Mesenchymal stem cell (in vitro differentiated cells and primary cell): ENCODE measurements around the gene HSDL1.

Experiments used
- DNase-seq: peaks from one replicate; pipeline ENCODE4 v3.0.0-alpha.2; 2013
- H2AFZ ChIP-seq: one replicate; pipeline ENCODE4 v1.6.1; 2013; ENCODE audit warnings: low read depth, mild to moderate bottlenecking, control low read depth, inconsistent platforms, low read length, moderate library complexity
- H2AK5ac ChIP-seq: 2 replicates; pipeline ENCODE4 v1.6.1; 2013; ENCODE audit warnings: low read length, moderate library complexity, mild to moderate bottlenecking, inconsistent platforms; ENCODE audit not compliant: severe bottlenecking
- H2BK120ac ChIP-seq: one replicate; pipeline ENCODE4 v1.6.1; 2013; ENCODE audit warnings: low read depth, mild to moderate bottlenecking, inconsistent platforms, low read length, moderate library complexity
- H2BK12ac ChIP-seq, 2 experiments: one replicate each; pipeline ENCODE4 v1.6.1; 2013; ENCODE audit warnings: inconsistent platforms in 2 of 2, low read length in 2 of 2, mild to moderate bottlenecking in 2 of 2, moderate library complexity in 2 of 2, control low read depth in 1 of 2
- H2BK15ac ChIP-seq: one replicate; pipeline ENCODE4 v1.6.1; 2013; ENCODE audit warnings: mild to moderate bottlenecking, low read depth, inconsistent platforms; ENCODE audit not compliant: poor library complexity, severe bottlenecking
- H2BK5ac ChIP-seq: 2 replicates; pipeline ENCODE4 v1.6.1; 2013; ENCODE audit warnings: low read depth, mild to moderate bottlenecking, low read length, control low read depth, inconsistent platforms; ENCODE audit not compliant: poor library complexity, severe bottlenecking
- H3K14ac ChIP-seq, 2 experiments: one replicate each; pipeline ENCODE4 v1.6.1; 2013; ENCODE audit warnings: inconsistent platforms in 2 of 2, low read length in 2 of 2, control low read depth in 1 of 2, mild to moderate bottlenecking in 1 of 2, moderate library complexity in 1 of 2
- H3K18ac ChIP-seq, 2 experiments: one replicate each; pipeline ENCODE4 v1.6.1; 2013; ENCODE audit warnings: inconsistent platforms in 2 of 2, low read length in 2 of 2, control low read depth in 1 of 2, low read depth in 1 of 2, mild to moderate bottlenecking in 1 of 2
- H3K23ac ChIP-seq, 2 experiments: one replicate each; pipeline ENCODE4 v1.6.1; 2013; ENCODE audit warnings: inconsistent platforms in 2 of 2, low read length in 2 of 2, mild to moderate bottlenecking in 2 of 2, moderate library complexity in 2 of 2, control low read depth in 1 of 2
- H3K27ac ChIP-seq: 2 replicates; pipeline ENCODE4 v1.5.1; 2013; ENCODE audit warnings: mild to moderate bottlenecking, moderate library complexity, low read length, control low read depth, inconsistent platforms; ENCODE audit not compliant: poor library complexity, severe bottlenecking
- H3K27me3 ChIP-seq, 2 experiments: 2 replicates each; pipeline versions ENCODE4 v1.6.1 to v1.7.0; 2013; ENCODE audit warnings: low read length in 2 of 2, mild to moderate bottlenecking in 2 of 2, moderate library complexity in 2 of 2, control low read depth in 1 of 2, inconsistent platforms in 1 of 2; ENCODE audit not compliant: control insufficient read depth in 1 of 2, insufficient read depth in 1 of 2
- H3K36me3 ChIP-seq, 2 experiments: 2 replicates each; pipeline versions ENCODE4 v1.6.1 to v1.7.0; 2013; ENCODE audit warnings: low read length in 2 of 2, control low read depth in 1 of 2, inconsistent platforms in 1 of 2, low read depth in 1 of 2, mild to moderate bottlenecking in 1 of 2; ENCODE audit not compliant: insufficient read depth in 2 of 2, control insufficient read depth in 1 of 2
- H3K4ac ChIP-seq, 2 experiments: one replicate each; pipeline ENCODE4 v1.6.1; 2013; ENCODE audit warnings: inconsistent platforms in 2 of 2, low read length in 2 of 2, mild to moderate bottlenecking in 2 of 2, moderate library complexity in 2 of 2, control low read depth in 1 of 2, low read depth in 1 of 2
- H3K4me1 ChIP-seq: 2 replicates; pipeline ENCODE4 v1.6.1; 2013; ENCODE audit warnings: low read depth, low read length, control low read depth; ENCODE audit not compliant: control insufficient read depth, insufficient read depth
- H3K4me2 ChIP-seq: 2 replicates; pipeline ENCODE4 v1.6.1; 2013; ENCODE audit warnings: low read length, mild to moderate bottlenecking, inconsistent platforms; ENCODE audit not compliant: poor library complexity, severe bottlenecking
- H3K4me3 ChIP-seq, 2 experiments: 2 replicates each; pipeline versions ENCODE4 v1.5.1 to v1.7.0; 2013; ENCODE audit warnings: low read length in 2 of 2, mild to moderate bottlenecking in 2 of 2, control low read depth in 1 of 2, low read depth in 1 of 2; ENCODE audit not compliant: insufficient read depth in 1 of 2
- H3K79me1 ChIP-seq: replicated peaks from 2 replicates; pipeline ENCODE4 v1.6.1; 2013; ENCODE audit warnings: mild to moderate bottlenecking, control low read depth, low read length, inconsistent platforms; ENCODE audit not compliant: poor library complexity, severe bottlenecking
- H3K9ac ChIP-seq: 2 replicates; pipeline ENCODE4 v1.7.0; 2013; ENCODE audit warnings: mild to moderate bottlenecking, low read length, moderate library complexity
- H3K9me3 ChIP-seq: 2 replicates; pipeline ENCODE4 v1.7.0; 2013; ENCODE audit warnings: mild to moderate bottlenecking, low read length; ENCODE audit not compliant: control insufficient read depth
- H4K8ac ChIP-seq: one replicate; pipeline ENCODE4 v1.6.1; 2013; ENCODE audit warnings: inconsistent platforms, mild to moderate bottlenecking, low read length, moderate library complexity
- H4K91ac ChIP-seq: one replicate; pipeline ENCODE4 v1.6.1; 2013; ENCODE audit warnings: mild to moderate bottlenecking, low read length, inconsistent platforms
- WGBS: methylation state at CpG from one replicate; pipeline ENCODE4 v1.1.7; 2013; ENCODE audit warnings: mixed read lengths; 5-methylcytosine and 5-hydroxymethylcytosine counted together

Gene HSDL1

DNA sequence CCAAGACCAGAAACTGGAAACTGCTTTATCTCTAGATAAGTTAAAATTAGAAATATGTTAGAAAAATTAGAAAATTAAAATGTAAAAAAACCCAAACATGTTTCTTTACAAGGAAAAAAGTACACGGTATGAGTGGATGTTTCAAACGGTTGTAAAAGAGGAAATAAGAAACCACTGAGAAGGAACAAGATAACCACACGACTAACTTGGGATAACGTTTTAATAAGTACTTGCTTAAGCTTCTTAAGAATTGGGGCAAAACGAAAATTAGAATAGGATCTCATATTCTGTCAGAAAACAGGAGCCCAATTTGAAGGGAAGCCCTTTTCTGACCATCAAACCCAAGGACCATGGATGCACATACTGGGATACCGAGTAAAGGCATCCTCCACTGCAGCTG, 59.2 kb downstream of the HSDL1 start:
- Histone ChIP-seq H4K91ac (no peak overlapping the region), H3K9me3 (no peaks in the 10 kb centered on the region), H3K4ac (no peak overlapping the region), H2BK5ac (no peak overlapping the region), H3K36me3 (peaks cover 59 to 94% of the 10 kb centered on the region in 2 experiments), H3K14ac (no peak overlapping the region), H3K27me3 (no peaks in the 10 kb centered on the region), H2BK120ac (no peak overlapping the region), H3K9ac (no peak overlapping the region), H2AK5ac (no peak overlapping the region), H3K79me1 (peaks cover 25% of the 10 kb centered on the region), H3K18ac (no peak overlapping the region), H3K4me3 (no peak overlapping the region), H3K4me2 (no peak overlapping the region), H2AFZ (no peak overlapping the region), H3K23ac (no peak overlapping the region), H3K27ac (no peak overlapping the region), H2BK15ac (no peak overlapping the region), H2BK12ac (no peak overlapping the region), H3K4me1 (no peaks in the 10 kb centered on the region), H4K8ac (no peak overlapping the region)
- no peak for DNase-seq
- WGBS: 95% methylated on average over 6 of the region's 6 CpGs

DNA sequence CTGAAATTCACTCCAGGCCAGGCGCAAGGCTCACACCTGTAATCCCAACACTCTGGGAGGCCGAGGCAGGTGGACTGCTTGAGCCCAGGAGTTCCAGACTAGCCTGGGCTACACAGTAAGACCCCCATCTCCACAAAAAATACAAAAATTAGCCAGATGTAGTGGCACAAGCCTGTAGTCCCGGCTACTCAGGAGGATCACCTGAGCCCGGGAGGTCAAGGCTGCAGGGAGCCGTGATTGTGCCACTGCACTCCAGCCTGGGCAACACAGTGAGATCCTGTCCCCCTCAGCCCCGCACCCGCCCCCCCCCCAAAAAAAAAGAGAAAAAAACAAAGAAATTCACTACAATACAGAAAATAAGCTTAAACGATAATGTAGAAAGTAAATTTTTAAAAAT, 59.7 kb downstream of the HSDL1 start:
- WGBS: 100% methylated on average over 4 of the region's 8 CpGs
- H3K4me2 ChIP-seq: no peak overlapping the region
- no peak overlapping the region for H3K18ac ChIP-seq
- no peak overlapping the region for H3K23ac ChIP-seq
- no peaks in the 10 kb centered on the region for H3K4me1 ChIP-seq
- no peak overlapping the region for H3K9ac ChIP-seq
- H3K9me3 ChIP-seq: no peaks in the 10 kb centered on the region
- no peak overlapping the region for H2BK15ac ChIP-seq
- H2BK12ac ChIP-seq: no peak overlapping the region
- H3K27ac ChIP-seq: no peak overlapping the region
- no peak overlapping the region for H2BK5ac ChIP-seq
- peaks cover 63 to 94% of the 10 kb centered on the region in 2 experiments for H3K36me3 ChIP-seq
- no peak overlapping the region for H3K4me3 ChIP-seq
- H2AFZ ChIP-seq: no peak overlapping the region
- no peak overlapping the region for H3K14ac ChIP-seq
- no peak overlapping the region for H4K91ac ChIP-seq
- no peak overlapping the region for H2BK120ac ChIP-seq
- no peaks in the 10 kb centered on the region for H3K27me3 ChIP-seq
- peaks cover 29% of the 10 kb centered on the region for H3K79me1 ChIP-seq
- no peak overlapping the region for H2AK5ac ChIP-seq
- DNase-seq: no peak
- no peak overlapping the region for H4K8ac ChIP-seq
- H3K4ac ChIP-seq: no peak overlapping the region

DNA sequence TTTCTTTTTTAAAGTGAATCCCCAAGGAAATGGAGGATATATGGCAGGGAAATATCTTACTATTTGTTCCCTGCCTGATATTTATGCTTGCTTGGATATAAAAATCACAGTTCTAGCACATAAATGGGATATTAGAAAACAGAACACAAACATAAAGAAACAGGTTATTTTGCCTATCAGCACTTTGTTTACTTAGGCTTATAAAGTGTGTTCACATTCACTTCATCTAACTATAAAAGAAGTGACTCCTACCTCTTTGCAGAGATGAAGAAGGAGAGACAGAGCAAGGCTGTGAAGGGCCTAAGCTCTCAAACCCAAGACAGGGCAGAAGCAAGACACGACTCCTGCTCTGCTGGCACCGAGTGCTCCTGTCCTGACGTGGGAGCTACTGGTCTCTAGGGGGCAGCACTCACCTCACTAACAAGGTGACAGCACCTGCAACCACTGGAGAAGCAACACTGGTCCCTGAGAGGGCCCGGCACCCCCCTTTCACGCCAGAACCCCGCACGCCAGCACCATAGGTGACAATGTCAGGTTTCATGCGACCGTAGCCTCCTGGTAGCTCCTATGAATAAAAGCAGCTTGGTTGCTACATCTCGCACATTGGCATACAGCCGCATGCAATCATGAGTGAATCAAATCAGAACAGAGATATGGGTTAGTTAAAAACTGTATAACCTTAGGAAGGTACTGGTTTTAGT, 60.3 kb downstream of the HSDL1 start:
- Histone ChIP-seq H3K27ac (no peak overlapping the region), H3K9ac (no peak overlapping the region), H2BK15ac (no peak overlapping the region), H3K4ac (no peak overlapping the region), H3K9me3 (no peaks in the 10 kb centered on the region), H3K14ac (no peak overlapping the region), H4K8ac (no peak overlapping the region), H2BK5ac (no peak overlapping the region), H2AFZ (no peak overlapping the region), H3K27me3 (no peaks in the 10 kb centered on the region), H3K79me1 (peaks cover 32% of the 10 kb centered on the region), H4K91ac (no peak overlapping the region), H2BK12ac (no peak overlapping the region), H2AK5ac (no peak overlapping the region), H3K4me1 (no peaks in the 10 kb centered on the region), H3K23ac (no peak overlapping the region), H3K4me2 (no peak overlapping the region), H3K36me3 (peaks cover 62 to 94% of the 10 kb centered on the region in 2 experiments), H3K18ac (no peak overlapping the region), H2BK120ac (no peak overlapping the region), H3K4me3 (no peak overlapping the region)
- peak; percentile 70 for DNase-seq
- 53% methylated on average over 11 of the region's 11 CpGs for WGBS

DNA sequence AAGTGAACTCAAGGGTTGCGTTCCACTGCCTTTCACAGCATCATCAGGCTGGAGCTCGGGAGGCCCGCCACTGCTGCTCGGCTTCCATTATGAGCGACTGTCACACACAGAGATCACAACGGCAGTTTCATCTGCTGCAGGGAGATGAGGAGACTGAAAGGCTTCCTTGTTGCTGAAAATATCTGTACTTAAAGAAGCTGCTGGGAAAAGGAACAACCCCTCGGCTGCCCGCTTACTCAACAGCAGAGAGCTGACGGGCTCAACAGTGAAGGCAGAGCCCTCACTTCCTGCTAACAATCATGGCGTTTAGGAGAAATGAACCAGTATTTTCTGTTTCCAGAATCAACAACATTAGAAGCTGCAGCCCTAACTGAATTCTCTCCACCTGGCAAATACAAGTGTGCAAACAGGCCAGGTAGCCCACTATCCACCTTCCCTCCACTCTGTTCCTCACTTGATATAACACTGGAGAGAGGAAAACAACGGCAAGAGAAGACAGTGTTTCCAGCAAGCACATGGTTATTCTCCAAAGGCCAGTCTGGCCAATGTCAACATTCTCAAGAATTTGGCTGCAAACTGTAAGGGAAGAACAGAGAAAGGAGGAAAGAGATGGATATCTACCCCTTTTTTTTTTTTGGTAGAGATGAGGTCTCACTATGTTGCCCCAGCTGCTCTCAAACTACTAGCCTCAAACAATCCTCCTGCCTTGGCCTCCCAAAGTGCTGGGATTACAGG, 62.0 kb downstream of the HSDL1 start:
- H3K27ac ChIP-seq: no peak overlapping the region
- 98% methylated on average over 11 of the region's 11 CpGs for WGBS
- H4K91ac ChIP-seq: no peak overlapping the region

More for the DNA sequence above, 62.0 kb downstream of the HSDL1 start:
- no peak for DNase-seq
- Histone ChIP-seq H3K23ac (no peak overlapping the region), H3K9ac (no peak overlapping the region), H3K14ac (no peak overlapping the region), H2BK120ac (no peak overlapping the region), H3K9me3 (no peaks in the 10 kb centered on the region), H3K4me3 (no peak overlapping the region), H3K4me1 (no peaks in the 10 kb centered on the region), H2BK12ac (no peak overlapping the region), H2AK5ac (no peak overlapping the region), H2AFZ (no peak overlapping the region), H3K4me2 (no peak overlapping the region), H3K27me3 (no peaks in the 10 kb centered on the region), H3K4ac (no peak overlapping the region), H3K18ac (no peak overlapping the region), H3K79me1 (peaks cover 29% of the 10 kb centered on the region), H3K36me3 (peaks cover 58 to 93% of the 10 kb centered on the region in 2 experiments), H2BK15ac (no peak overlapping the region), H2BK5ac (no peak overlapping the region), H4K8ac (no peak overlapping the region)
